MCF 10A (cell line): ENCODE measurements around the gene DLG4. TPM values are rescaled to one million over a fixed set of nuclear protein-coding genes. Genes with fewer than 3 reads are reported as not detected.
A peak's percentile ranks its signal among the peaks of the same experiment; 100 is the strongest.

Experiments
- BruUV-seq: library from RNA; stranded (reverse); fragments of 400-500 nt; replicated peaks from 2 replicates; lab custom pipeline; 2021; lab: Mats Ljungman, UMichigan
- CTCF ChIA-PET: fragments of 300-600 bp; sonication (Branson Sonifier 250); formaldehyde crosslinking; extraction: SDS; loops from one replicate; lab custom pipeline; 2021; ENCODE audit warnings: antibody characterized with exemption, inconsistent platforms; lab: Yijun Ruan, JAX
- POLR2A ChIA-PET: fragments of 300-600, 350-650 bp; sonication (Branson Sonifier 250); formaldehyde crosslinking; extraction: SDS; loops from one replicate; lab custom pipeline; 2020; ENCODE audit warnings: antibody characterized with exemption, inconsistent platforms; lab: Yijun Ruan, JAX
- DNase-seq: peaks from one replicate; pipeline ENCODE4 v3.0.0-alpha.2; 2018; ENCODE audit not compliant: unreplicated experiment
- H3K27ac Mint-ChIP-seq: one replicate; pipeline ENCODE4 v1.8.0; 2022; ENCODE audit warnings: mild to moderate bottlenecking, low read depth, mixed read lengths; ENCODE audit not compliant: unreplicated experiment
- H3K27me3 Mint-ChIP-seq: one replicate; pipeline ENCODE4 v1.8.0; 2022; ENCODE audit warnings: mixed read lengths; ENCODE audit not compliant: insufficient read depth, unreplicated experiment
- H3K36me3 Mint-ChIP-seq: one replicate; pipeline ENCODE4 v1.8.0; 2022; ENCODE audit warnings: mild to moderate bottlenecking, moderate library complexity, mixed read lengths; ENCODE audit not compliant: insufficient read depth, unreplicated experiment
- H3K4me1 Mint-ChIP-seq: one replicate; pipeline ENCODE4 v1.8.0; 2022; ENCODE audit warnings: mixed read lengths; ENCODE audit not compliant: insufficient read depth, unreplicated experiment
- H3K4me3 Mint-ChIP-seq: one replicate; pipeline ENCODE4 v1.8.0; 2022; ENCODE audit warnings: mild to moderate bottlenecking, moderate library complexity, mixed read lengths; ENCODE audit not compliant: unreplicated experiment
- H3K9me3 Mint-ChIP-seq: one replicate; pipeline ENCODE4 v1.8.0; 2022; ENCODE audit warnings: mixed read lengths; ENCODE audit not compliant: unreplicated experiment
- intact Hi-C: fragments of 100-400 bp; cut with micrococcal nuclease; formaldehyde crosslinking; loops from 2 replicates; pipeline ENCODE4 v1.14.1; 2022
- total RNA-seq: library from RNA; stranded (reverse); gene quantifications from 2 replicates; pipeline ENCODE4 v1.2.3, GENCODE V29; 2022
- TF ChIP-seq, protein P1 (sequence below): fragments of 200-600 bp; IDR thresholded peaks from one replicate; pipeline ENCODE4 v1.8.0; 2022; ENCODE audit warnings: antibody characterized with exemption, mild to moderate bottlenecking; ENCODE audit not compliant: unreplicated experiment

DLG4 gene
- total RNA-seq, 1 experiment from 2014 or later = 7.6 TPM

- H3K4me1 Mint-ChIP-seq = no peaks in the 10 kb centered on the region
- H3K27me3 Mint-ChIP-seq = no peaks in the 10 kb centered on the region
- peaks cover 24% of the 10 kb centered on the region for H3K36me3 Mint-ChIP-seq
- no TSS peak for BruUV-seq
- POLR2A ChIA-PET = no interaction called here
- H3K4me3 Mint-ChIP-seq = no peak overlapping the region
- intact Hi-C loops = no loop called here
- CTCF ChIA-PET = interaction anchor here (1.2 to 1.9 kb wide), 2 partner anchors 19 to 58 kb away, joined by 5 to 8 read pairs; no protein-coding TSS in a partner anchor
- H3K27ac Mint-ChIP-seq = no peak overlapping the region
- no peaks in the 10 kb centered on the region for H3K9me3 Mint-ChIP-seq
- DNase-seq = no peak
- TF ChIP-seq, protein P1, sequence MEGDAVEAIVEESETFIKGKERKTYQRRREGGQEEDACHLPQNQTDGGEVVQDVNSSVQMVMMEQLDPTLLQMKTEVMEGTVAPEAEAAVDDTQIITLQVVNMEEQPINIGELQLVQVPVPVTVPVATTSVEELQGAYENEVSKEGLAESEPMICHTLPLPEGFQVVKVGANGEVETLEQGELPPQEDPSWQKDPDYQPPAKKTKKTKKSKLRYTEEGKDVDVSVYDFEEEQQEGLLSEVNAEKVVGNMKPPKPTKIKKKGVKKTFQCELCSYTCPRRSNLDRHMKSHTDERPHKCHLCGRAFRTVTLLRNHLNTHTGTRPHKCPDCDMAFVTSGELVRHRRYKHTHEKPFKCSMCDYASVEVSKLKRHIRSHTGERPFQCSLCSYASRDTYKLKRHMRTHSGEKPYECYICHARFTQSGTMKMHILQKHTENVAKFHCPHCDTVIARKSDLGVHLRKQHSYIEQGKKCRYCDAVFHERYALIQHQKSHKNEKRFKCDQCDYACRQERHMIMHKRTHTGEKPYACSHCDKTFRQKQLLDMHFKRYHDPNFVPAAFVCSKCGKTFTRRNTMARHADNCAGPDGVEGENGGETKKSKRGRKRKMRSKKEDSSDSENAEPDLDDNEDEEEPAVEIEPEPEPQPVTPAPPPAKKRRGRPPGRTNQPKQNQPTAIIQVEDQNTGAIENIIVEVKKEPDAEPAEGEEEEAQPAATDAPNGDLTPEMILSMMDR = no peak
Observed at GRCh38 chr17:7195971-7196370, 23.7 kb downstream of the DLG4 start.

DNA sequence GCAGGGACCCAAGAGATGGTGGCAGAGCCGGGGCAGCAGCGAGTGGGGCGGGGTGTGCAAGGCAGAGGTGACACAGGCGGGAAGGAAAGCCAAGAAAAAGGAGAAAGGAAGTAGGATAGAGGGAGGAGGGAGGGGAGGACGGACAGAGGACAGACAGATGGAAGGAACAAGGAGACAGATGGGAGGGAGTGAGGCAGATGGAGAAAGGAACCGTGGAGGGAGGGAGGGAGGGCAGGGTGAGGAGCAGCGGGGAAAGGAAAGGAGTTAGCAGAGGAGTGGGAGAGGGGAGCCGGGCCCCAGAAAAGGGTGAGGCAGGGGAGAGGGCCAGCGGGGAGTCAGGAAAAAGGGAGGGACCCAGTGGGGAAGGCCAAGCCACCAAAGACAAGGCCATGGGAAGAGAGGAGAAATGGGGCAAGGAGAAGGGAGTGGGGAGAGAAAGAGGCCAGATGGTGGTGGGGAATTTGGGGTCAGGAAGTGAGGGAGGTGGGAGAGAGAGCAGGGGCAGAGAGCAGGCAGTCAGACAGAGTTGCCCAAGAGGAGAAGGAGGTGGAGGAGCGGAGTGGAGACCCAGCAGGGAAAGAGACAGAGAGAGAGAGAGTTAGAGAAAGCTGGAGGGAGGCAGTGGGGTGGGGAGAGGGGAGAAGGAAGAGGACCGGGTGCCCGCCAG lies 27.2 kb downstream of the DLG4 start:
- Mint-ChIP-seq H3K27ac (no peak overlapping the region), H3K36me3 (peaks cover 30% of the 10 kb centered on the region), H3K4me3 (no peak overlapping the region), H3K27me3 (no peaks in the 10 kb centered on the region), H3K9me3 (no peaks in the 10 kb centered on the region), H3K4me1 (no peaks in the 10 kb centered on the region)
- CTCF ChIA-PET = no interaction called here
- TF ChIP-seq, protein P1 = no peak
- no TSS peak for BruUV-seq
- POLR2A ChIA-PET = no interaction called here
- no peak for DNase-seq
- intact Hi-C loops = no loop called here

GRCh38 chr17:7191571-7192270 lies 27.9 kb downstream of the DLG4 start:
- Mint-ChIP-seq H3K4me1 (peaks cover under 1% of the 10 kb centered on the region), H3K9me3 (no peaks in the 10 kb centered on the region), H3K36me3 (peaks cover 30% of the 10 kb centered on the region), H3K27me3 (no peaks in the 10 kb centered on the region), H3K4me3 (no peak overlapping the region), H3K27ac (no peak overlapping the region)
- no TSS peak for BruUV-seq
- peak; percentile 35 for DNase-seq
- TF ChIP-seq, protein P1 = no peak
- CTCF ChIA-PET = interaction anchor here (0.9 kb wide), 1 partner anchor 15 kb away, joined by 3 read pairs; no protein-coding TSS in a partner anchor
- intact Hi-C loops = no loop called here
- POLR2A ChIA-PET = no interaction called here

DNA sequence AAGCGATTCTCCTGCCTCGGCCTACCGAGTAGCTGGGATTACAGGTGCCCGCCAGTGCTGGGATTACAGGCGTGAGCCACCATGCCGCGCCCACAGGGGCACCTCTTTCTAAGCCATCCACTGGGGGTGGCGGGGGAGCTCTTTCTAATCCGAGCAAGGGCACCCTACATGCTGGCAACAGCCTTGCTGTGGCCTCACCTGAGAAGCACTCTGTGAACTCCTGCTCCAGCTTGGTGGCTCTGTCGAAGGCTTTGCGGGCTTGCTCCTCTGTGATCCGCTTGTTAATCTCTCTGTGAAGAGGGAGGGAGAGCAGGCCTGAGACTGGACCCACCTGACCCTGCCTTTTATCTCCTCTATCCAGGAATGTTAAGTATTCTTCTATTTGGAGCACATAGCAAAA lies 28.6 kb downstream of the DLG4 start:
- Mint-ChIP-seq H3K4me1 (peaks cover 6% of the 10 kb centered on the region), H3K9me3 (no peaks in the 10 kb centered on the region), H3K4me3 (no peak overlapping the region), H3K27ac (no peak overlapping the region), H3K36me3 (peaks cover 24% of the 10 kb centered on the region), H3K27me3 (no peaks in the 10 kb centered on the region)
- TF ChIP-seq, protein P1 = no peak
- intact Hi-C loops = no loop called here
- POLR2A ChIA-PET = no interaction called here
- no peak for DNase-seq
- CTCF ChIA-PET = interaction anchor here (0.9 kb wide), 1 partner anchor 14 kb away, joined by 3 read pairs; no protein-coding TSS in a partner anchor
- BruUV-seq = no TSS peak
